Measurements from ENCODE around the gene NHERF2.
A peak's percentile ranks its signal among the peaks of the same experiment; 100 is the strongest.

The NHERF2 gene

DNA sequence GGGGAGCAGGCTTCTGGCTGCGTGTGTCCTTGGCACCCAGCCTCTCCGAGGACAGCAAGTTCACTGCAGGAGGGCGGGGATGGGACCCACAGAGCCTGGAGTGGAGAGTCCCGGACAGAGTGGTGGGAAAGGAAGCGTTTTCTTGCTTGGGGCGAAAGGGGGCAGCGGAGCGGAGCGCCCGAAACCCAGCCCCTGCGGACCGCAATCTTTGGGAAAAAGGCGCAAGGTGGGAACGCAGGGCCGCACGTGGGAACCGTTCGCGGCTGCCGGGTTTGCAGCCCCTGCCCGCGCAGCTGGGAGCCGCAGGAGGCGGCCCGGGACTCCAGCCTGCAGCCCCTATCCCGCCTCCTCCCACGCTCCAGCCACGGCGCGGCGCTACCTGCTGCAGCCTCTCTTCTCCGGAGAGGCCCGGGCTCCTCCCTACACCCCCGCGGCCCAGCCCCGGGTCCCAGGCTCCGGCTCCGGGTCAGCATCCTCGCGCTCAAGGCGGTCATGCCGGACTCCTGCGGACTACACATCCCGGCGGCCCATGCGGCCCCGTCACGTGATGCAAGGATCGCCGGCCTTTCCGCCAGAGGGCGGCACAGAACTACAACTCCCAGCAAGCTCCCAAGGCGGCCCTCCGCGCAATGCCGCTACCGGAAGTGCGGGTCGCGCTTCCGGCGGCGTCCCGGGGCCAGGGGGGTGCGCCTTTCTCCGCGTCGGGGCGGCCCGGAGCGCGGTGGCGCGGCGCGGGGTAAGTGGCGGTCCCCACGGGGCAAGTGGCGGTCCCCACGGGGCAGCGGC, 20.8 kb downstream of the NHERF2 start, which contains the start of the genes NTHL1 and TSC2:
NTHL1 (minus strand) TSS at position 505 of the 786 bp plus-strand sequence; CDS start at position 494, 11 bp downstream.
TSC2 (plus strand) TSS at position 656 of the 786 bp plus-strand sequence. CDS start 631 bp downstream, outside the sequence.
- peak within 1 kb of the TSS; percentile 79 for H3K4me3 ChIP-seq (ENCODE audit: control insufficient read depth, low read depth, low read length)
- TF ChIP-seq, protein P1, sequence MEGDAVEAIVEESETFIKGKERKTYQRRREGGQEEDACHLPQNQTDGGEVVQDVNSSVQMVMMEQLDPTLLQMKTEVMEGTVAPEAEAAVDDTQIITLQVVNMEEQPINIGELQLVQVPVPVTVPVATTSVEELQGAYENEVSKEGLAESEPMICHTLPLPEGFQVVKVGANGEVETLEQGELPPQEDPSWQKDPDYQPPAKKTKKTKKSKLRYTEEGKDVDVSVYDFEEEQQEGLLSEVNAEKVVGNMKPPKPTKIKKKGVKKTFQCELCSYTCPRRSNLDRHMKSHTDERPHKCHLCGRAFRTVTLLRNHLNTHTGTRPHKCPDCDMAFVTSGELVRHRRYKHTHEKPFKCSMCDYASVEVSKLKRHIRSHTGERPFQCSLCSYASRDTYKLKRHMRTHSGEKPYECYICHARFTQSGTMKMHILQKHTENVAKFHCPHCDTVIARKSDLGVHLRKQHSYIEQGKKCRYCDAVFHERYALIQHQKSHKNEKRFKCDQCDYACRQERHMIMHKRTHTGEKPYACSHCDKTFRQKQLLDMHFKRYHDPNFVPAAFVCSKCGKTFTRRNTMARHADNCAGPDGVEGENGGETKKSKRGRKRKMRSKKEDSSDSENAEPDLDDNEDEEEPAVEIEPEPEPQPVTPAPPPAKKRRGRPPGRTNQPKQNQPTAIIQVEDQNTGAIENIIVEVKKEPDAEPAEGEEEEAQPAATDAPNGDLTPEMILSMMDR (conservative IDR thresholded peaks at IDR 0.05; ENCODE audit: control insufficient read depth, insufficient read depth, low read depth, low read length) = no peak
- DNase-seq (ENCODE audit: low read depth) = peak; percentile 94

DNA sequence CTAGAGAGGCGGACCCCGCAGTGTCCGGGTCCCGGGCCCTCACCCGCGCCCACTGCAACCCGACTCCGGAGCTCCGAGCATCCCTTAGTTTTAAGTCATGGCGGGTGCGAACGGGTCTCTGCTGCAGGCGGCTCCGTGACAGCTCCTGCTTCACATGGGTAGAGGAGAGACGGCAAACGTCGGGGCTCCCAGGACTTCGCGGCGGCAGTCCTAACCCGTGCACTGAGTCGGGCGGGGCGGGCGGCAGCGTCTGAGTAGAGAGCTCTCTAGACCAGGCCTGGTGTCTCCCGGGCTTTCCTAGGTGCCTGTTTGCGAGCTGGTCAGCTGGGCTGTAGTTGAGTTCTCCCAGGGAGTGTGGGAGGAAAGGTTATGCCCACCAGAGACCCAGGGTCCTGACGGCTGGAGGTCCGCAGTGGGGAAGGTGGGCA, 21.4 kb downstream of the NHERF2 start:
- peak overlapping the region; percentile 79 for H3K4me3 ChIP-seq (ENCODE audit: control insufficient read depth, low read depth, low read length)
- TF ChIP-seq, protein P1 (conservative IDR thresholded peaks at IDR 0.05; ENCODE audit: control insufficient read depth, insufficient read depth, low read depth, low read length) = no peak
- no peak for DNase-seq (ENCODE audit: low read depth)

DNA sequence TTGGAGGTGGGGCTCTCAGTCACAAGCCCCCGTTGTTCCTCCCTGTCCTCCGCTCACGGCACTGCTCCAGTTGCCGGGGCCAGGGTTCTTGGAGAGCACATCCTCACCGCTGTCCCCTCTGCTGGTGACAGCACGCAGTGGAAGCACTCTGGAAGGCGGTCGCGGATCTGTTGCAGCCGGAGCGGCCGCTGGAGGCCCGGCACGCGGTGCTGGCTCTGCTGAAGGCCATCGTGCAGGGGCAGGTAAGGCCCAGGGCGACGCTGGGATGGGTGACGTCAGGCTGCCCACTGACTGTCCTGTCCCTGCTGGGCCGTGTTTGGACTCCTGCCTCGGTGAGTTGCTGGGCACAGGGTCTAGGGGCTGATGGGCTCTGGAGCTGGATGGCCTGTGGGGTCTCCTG, 26.5 kb downstream of the NHERF2 start:
- DNase-seq (ENCODE audit: low read depth) = no peak
- TF ChIP-seq, protein P1 (conservative IDR thresholded peaks at IDR 0.05; ENCODE audit: control insufficient read depth, insufficient read depth, low read depth, low read length) = no peak
- H3K4me3 ChIP-seq (ENCODE audit: control insufficient read depth, low read depth, low read length) = no peak overlapping the region

DNA sequence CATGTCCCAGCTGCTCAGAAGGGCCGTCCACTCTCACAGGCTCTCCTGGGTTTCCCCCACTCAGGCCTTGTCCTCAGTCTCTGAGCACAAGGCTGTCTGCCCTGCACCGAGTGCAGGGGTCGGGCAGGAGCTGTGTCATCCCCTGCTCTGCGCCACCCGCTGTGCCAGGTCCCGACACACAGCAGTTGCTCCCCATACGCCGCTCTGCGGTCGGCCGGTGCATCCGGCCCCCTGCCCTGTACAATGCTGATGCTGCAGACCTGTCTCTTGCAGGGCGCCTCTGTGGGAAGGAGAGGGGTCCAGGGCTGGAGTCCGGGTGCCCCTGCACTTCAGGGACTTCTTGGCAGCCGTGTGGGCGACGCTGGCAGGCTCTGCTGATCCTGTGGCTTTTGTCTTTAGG, 27.2 kb downstream of the NHERF2 start:
- TF ChIP-seq, protein P1 (conservative IDR thresholded peaks at IDR 0.05; ENCODE audit: control insufficient read depth, insufficient read depth, low read depth, low read length) = no peak
- no peak for DNase-seq (ENCODE audit: low read depth)
- no peak overlapping the region for H3K4me3 ChIP-seq (ENCODE audit: control insufficient read depth, low read depth, low read length)

DNA sequence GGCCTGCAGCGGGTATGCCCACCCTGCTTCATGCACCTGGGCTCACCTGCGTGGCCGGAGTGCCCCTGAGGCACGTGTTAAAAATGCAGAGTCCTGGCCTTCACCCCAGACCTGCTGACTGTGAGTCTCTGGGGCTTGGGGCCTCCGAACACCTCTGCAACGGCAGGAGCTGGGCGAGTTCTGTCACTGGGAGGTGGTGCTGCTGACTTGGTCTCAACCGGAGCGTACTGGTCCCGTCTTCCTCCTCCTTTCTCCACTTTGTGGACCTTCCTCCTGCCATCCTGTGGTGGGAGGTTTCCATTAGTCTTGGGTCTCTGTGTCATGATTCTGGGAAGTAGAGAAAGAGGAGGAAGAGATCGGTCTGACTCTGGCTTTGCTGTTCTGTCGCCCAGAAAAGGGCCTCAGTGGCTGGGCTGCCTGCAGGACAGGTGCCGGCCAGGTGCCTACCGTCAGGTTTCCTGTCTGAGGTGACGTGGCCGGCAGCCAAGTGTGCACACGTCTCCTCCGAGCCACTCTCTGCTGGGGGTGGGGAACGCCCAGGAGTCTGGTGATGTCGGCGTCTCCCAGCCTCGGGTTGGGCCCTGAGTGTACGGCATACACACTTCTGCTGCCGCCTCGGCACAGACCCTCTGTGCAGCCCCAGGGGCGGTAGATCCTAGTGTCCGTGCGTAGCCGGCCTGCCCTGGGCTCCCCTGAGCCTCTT, 28.0 kb downstream of the NHERF2 start:
- TF ChIP-seq, protein P1 (conservative IDR thresholded peaks at IDR 0.05; ENCODE audit: control insufficient read depth, insufficient read depth, low read depth, low read length) = no peak
- DNase-seq (ENCODE audit: low read depth) = no peak
- no peak overlapping the region for H3K4me3 ChIP-seq (ENCODE audit: control insufficient read depth, low read depth, low read length)

DNA sequence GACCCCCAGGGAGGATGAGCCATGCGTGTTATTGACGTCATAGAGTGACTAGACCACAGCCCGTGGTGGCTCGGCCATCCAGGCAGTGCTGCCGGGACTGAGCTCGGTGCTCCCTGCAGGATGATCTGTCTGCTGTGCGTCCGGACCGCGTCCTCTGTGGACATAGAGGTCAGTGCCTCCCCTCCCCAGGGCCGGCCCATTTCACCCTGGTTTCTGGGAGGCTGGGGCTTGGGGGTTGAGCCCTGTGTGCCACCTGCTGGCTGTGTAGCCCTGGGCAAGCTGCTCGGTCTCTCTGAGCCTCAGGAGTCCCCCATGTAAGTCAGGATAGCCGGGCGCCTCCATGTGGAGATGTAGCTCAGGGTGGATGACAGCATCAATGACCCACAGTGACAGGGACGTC, 29.4 kb downstream of the NHERF2 start:
- H3K4me3 ChIP-seq (ENCODE audit: control insufficient read depth, low read depth, low read length) = no peak overlapping the region
- TF ChIP-seq, protein P1 (conservative IDR thresholded peaks at IDR 0.05; ENCODE audit: control insufficient read depth, insufficient read depth, low read depth, low read length) = peak; percentile 6
- peak; percentile 35 for DNase-seq (ENCODE audit: low read depth)
